Fibroblast of skin of right biceps (primary cell): ENCODE measurements around the gene MINDY4.
A peak's percentile ranks its signal among the peaks of the same experiment; 100 is the strongest.

Source experiments
- DNase-seq: peaks from one replicate; pipeline ENCODE4 v3.0.0-alpha.2; 2013

The MINDY4 gene

GRCh38 chr7:30906515-30907240 lies 135.5 kb downstream of the MINDY4 start:
- DNase-seq = peak; percentile 85

GRCh38 chr7:30907527-30908267 lies 136.5 kb downstream of the MINDY4 start:
- DNase-seq = no peak

DNA sequence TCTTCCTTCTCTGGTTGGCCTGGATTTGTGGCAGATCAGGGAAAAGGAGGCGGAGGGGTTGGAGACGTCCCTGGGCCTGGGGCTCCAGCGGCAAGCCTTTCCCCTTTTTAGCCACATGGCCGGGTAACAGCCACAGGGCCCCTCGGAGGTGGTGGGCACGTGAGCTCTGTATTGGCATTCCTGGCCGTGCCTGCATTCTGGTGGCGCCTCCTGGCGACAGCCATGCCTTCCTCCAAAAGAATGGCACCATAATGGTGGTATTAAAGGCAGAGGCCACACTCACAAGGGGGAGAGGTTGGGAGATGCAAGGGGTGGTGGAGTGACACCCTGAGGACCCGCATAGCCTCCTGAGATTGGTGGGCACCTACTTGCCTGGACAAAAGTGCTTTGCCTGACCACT lies 137.5 kb downstream of the MINDY4 start:
- DNase-seq = no peak

GRCh38 chr7:30909431-30909830 lies 138.2 kb downstream of the MINDY4 start:
- DNase-seq = no peak

DNA sequence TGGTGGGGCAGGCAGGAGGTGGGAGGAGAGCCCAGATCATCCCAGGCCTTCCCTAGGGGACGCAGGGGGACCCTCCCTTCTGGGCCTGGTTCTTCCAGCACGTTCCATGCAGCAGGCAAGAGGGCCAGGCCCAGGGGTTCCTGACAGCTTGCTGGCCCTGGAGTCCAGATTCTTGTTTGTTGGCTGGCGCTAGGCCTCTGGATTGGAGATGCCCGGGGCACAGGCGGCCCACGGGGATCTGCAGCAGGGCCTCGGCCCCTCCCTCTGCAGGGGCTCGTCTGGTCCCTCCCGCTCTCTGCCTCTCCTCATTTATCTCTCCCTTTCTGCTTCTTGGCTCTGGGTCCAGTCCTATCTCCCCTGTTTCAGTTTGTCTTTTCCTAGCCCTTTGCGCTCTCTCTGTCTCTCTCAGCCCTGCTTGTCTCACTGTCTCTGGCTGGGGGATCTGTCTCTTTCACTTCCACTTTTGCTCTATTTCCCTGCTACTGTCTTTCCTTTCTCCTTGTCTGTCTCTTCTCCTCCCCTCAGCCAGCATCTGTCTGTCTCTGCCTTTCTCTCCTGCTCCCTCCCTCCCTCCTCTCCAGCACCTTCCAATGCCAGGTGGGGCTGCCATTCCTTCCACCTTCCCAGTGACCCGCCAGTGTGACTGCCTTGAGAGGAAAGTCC lies 139.3 kb downstream of the MINDY4 start:
- DNase-seq = no peak

GRCh38 chr7:30911133-30911532 lies 139.9 kb downstream of the MINDY4 start:
- no peak for DNase-seq

DNA sequence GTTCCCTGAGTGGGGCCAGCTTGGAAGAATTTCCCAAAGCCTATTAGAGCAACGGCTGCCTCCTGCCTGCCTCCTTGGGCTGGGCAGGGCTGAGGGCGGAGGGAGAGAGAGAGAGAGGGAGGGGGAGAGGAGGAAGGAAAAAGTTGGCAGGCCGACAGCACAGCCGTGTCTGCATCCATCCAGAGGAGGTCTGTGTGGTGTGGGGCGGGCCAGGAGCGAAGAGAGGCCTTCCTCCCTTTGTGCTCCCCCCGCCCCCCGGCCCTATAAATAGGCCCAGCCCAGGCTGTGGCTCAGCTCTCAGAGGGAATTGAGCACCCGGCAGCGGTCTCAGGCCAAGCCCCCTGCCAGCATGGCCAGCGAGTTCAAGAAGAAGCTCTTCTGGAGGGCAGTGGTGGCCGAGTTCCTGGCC lies 140.3 kb downstream of the MINDY4 start, which contains the start of gene AQP1:
AQP1 (plus strand) TSS at position 293 of the 409 bp plus-strand sequence; CDS start at position 350, 57 bp downstream.
- peak; percentile 88 for DNase-seq

- DNase-seq = no peak
Measured at GRCh38 chr7:30912021-30912730, 141.0 kb downstream of the MINDY4 start.

DNA sequence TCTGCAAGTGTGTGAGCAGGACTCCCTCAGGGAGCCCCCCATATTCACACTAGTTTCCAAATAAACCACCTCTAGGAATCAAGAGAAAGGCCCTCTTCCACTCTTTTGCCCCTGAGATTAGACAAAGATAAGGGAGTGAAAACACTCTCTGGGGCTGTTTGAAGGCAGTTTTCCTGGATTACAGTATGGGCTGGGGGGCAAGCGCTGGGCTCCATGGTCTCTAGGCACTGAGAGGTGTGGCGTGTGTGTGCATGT lies 141.4 kb downstream of the MINDY4 start:
- no peak for DNase-seq

DNA sequence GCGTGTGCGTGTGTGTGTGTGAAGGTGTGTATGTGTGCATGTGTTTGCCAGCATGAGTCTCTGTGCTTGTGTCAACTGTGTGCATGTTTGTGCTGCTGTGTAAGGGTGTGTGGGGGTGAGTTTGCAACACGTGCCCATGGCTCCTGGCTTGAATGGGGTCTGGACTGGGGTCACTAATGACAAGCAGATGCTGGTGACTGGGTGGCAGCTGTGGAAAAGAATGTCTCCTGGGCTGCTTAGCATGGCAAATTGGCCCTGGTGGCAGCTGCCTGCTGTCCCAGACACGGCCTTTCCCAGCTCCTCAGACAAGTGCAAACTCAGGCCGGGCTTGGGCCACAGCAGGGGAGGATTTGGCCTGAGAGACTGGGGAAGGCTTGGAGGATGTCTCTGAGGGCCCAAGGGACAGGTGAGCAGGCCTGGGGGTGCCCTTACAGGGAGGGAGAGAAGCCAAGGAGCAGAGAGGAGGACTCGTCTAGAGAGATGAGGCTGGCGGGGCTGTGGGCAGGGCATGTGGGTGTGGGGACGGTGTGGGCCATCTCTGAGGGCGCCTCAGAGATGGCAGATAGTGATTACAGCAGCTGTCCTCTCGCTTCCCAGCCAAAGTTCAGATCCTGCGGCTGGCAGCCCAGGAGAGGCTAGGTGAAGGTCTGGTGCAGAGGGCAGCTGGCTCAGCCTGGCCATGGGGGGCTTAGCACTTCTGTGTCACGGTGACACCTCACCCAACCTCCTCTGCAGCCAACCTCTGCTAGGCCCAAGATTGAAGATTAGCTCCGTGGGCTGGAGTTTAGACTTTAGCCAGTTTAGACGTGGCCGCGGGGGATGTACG lies 142.0 kb downstream of the MINDY4 start:
- DNase-seq = no peak

- DNase-seq = no peak
Measured at GRCh38 chr7:30913821-30914515, 142.8 kb downstream of the MINDY4 start.

DNA sequence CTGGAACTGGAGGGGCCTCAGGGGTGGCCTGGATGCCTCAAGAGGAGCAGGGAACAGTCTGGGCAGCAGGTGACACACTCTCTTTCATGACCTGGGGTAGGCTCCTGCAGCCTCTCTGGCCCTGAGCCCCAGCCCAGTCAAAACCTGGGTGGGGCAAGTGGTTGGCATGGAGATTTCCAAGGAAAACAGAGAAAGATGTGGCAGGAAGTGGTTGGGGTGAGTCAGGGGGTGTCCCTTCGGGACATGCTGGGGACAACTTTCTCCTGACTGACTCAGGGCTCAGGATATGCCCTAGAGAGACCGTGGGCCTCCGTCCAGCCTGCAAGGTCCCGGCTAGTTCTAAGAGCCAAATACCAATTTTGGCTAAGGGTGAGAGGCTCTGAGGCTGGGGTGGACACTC lies 143.4 kb downstream of the MINDY4 start:
- DNase-seq = peak; percentile 83

- peak; percentile 24 for DNase-seq
Measured at GRCh38 chr7:30915005-30915601, 143.9 kb downstream of the MINDY4 start.

GRCh38 chr7:30915751-30916150 lies 144.5 kb downstream of the MINDY4 start:
- DNase-seq = no peak

GRCh38 chr7:30916255-30916654 lies 145.0 kb downstream of the MINDY4 start:
- no peak for DNase-seq

GRCh38 chr7:30916767-30917166 lies 145.6 kb downstream of the MINDY4 start:
- no peak for DNase-seq

GRCh38 chr7:30917216-30917893 lies 146.1 kb downstream of the MINDY4 start:
- DNase-seq = no peak

DNA sequence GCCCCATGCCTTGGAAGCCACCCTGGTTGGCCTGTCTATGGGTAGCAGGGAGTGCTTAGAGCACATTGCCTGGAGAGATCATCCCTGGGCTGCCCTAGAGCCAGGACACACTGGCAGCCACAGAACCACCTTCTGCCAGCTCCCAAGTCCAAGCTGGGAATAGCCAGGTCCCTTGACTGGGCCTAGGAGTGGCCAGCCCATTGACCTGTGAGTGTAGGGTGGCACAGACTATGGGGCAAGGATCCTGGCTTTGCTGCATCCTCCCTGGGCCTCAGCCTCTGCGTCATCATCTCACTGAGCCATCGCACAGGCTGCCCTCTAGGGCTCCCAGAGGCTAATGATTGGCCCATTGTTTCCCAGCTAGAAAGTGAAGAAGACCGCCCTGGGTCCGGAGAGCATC lies 147.5 kb downstream of the MINDY4 start:
- no peak for DNase-seq

DNA sequence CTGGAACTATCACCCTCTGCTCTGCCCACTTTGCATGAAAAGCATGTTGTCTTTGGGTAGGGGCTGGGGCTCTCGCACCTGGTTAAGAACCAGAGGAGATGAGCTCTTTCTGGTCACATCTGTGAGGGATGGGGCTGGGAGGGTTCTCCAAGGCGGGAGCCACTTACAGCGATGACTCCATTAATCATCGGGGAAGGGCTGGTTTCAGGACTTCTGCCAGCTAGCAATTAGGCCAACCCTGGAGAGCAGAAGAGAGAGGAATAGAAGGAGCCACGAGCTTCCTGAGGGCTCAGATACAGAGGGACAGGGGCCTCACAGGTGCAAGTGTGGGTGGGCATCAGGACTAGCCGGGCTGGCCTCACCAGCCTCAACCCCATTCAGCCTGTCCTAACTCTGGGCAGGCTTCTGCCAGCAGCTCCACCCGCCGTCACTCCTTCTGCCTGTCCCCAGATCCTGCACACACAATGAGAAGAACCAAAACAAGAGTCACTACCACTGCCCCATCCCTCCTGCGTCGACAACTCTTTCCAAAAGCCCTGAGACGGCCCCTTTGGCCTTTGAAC lies 148.9 kb downstream of the MINDY4 start:
- DNase-seq = peak; percentile 58
